BLaER1 treated with 17β-estradiol and CSF1 and Interleukin-3, amounts not matched to agents 10 nM and 100 nM (cell line): ENCODE results near the gene HS1BP3.

Experiments used
- H3K27ac ChIP-seq, 11 experiments: shearing (Covaris generic); formaldehyde crosslinking; 2 replicates each; pipeline ENCODE4 v1.8.1; 2022
- H3K27me3 ChIP-seq, 11 experiments: shearing (Covaris generic); formaldehyde crosslinking; 2 replicates each; pipeline ENCODE4 v1.8.1; 2022
- H3K36me3 ChIP-seq, 11 experiments: shearing (Covaris generic); formaldehyde crosslinking; 2 replicates each; pipeline ENCODE4 v1.8.1; 2022
- H3K4me1 ChIP-seq, 10 experiments: shearing (Covaris generic); formaldehyde crosslinking; 2 replicates each; pipeline ENCODE4 v1.8.1; 2022
- H3K4me2 ChIP-seq, 11 experiments: shearing (Covaris generic); formaldehyde crosslinking; 2 replicates each; pipeline ENCODE4 v1.8.1; 2022
- H3K4me3 ChIP-seq, 10 experiments: shearing (Covaris generic); formaldehyde crosslinking; 2 replicates each; pipeline ENCODE4 v1.8.1; 2022
- H3K9ac ChIP-seq, 11 experiments: shearing (Covaris generic); formaldehyde crosslinking; 2 replicates each; pipeline ENCODE4 v1.8.1; 2022
- H3K9me3 ChIP-seq, 11 experiments: shearing (Covaris generic); formaldehyde crosslinking; replicated peaks in 1 of 11; 2 replicates each; pipeline ENCODE4 v1.8.1; 2022
- H4K20me1 ChIP-seq, 11 experiments: shearing (Covaris generic); formaldehyde crosslinking; 2 replicates each; pipeline ENCODE4 v1.8.1; 2022
- Cebpa-rat ChIP-seq, 11 experiments: shearing (Covaris generic); IDR thresholded peaks; 2 replicates each; pipeline ENCODE4 v1.8.1; 2022

The HS1BP3 gene

GRCh38 chr2:20635675-20636584 lies 15.0 kb downstream of the HS1BP3 start:
- TF ChIP-seq Cebpa-rat (IDR thresholded peaks at IDR 0.05), result no peak
- peaks cover 17 to 68% (median 41%) of the 10 kb centered on the region in 10 experiments for H3K4me1 ChIP-seq
- H4K20me1 ChIP-seq, result peaks cover 3 to 87% (median 19%) of the 10 kb centered on the region in 11 experiments; a peak in 14 of 22 replicates
- peak overlapping the region in 3 of 11 experiments; percentile 10 to 46 (median 22); a peak in 3 of 22 replicates for H3K9ac ChIP-seq
- no peaks in the 10 kb centered on the region for H3K27me3 ChIP-seq
- H3K4me2 ChIP-seq, result peak overlapping the region in 9 of 11 experiments; percentile 14 to 80 (median 37); a peak in 14 of 22 replicates
- peaks cover 0 to 95% (median 11%) of the 10 kb centered on the region in 11 experiments; a peak in 13 of 22 replicates for H3K36me3 ChIP-seq
- no peak overlapping the region for H3K27ac ChIP-seq
- no peaks in the 10 kb centered on the region for H3K9me3 ChIP-seq
- H3K4me3 ChIP-seq, result no peak overlapping the region

GRCh38 chr2:20635113-20635510 lies 15.8 kb downstream of the HS1BP3 start:
- 0 out of 22 replicates have a peak overlapping the region, but pooled peaks of 2 of the 11 experiments have one; percentile 10 to 25 for H3K9ac ChIP-seq
- peaks cover 0 to 95% (median 7%) of the 10 kb centered on the region in 11 experiments; a peak in 13 of 22 replicates for H3K36me3 ChIP-seq

GRCh38 chr2:20634507-20635112 lies 16.3 kb downstream of the HS1BP3 start:
- H3K27ac ChIP-seq, result no peak overlapping the region

More at GRCh38 chr2:20635113-20635510, 15.8 kb downstream of the HS1BP3 start:
- no peak overlapping the region for H3K27ac ChIP-seq
- no peaks in the 10 kb centered on the region for H3K9me3 ChIP-seq
- H4K20me1 ChIP-seq, result peaks cover 0 to 87% (median 14%) of the 10 kb centered on the region in 11 experiments; a peak in 12 of 22 replicates
- no peak for TF ChIP-seq Cebpa-rat (IDR thresholded peaks at IDR 0.05)
- no peak overlapping the region for H3K4me3 ChIP-seq
- no peaks in the 10 kb centered on the region for H3K27me3 ChIP-seq
- H3K4me1 ChIP-seq, result peaks cover 17 to 60% (median 34%) of the 10 kb centered on the region in 10 experiments
- peak overlapping the region in 10 of 11 experiments; percentile 63 to 81 (median 79); a peak in 13 of 22 replicates for H3K4me2 ChIP-seq

GRCh38 chr2:20633794-20634506 lies 16.9 kb downstream of the HS1BP3 start:
- Histone ChIP-seq H3K9me3 (no peaks in the 10 kb centered on the region), H3K4me2 (peak overlapping the region; percentile 63 to 81 (median 79)), H3K4me3 (no peak overlapping the region), H3K27me3 (no peaks in the 10 kb centered on the region), H4K20me1 (peaks cover 0 to 90% (median 8%) of the 10 kb centered on the region in 11 experiments; a peak in 13 of 22 replicates), H3K36me3 (peaks cover 0 to 95% (median 7%) of the 10 kb centered on the region in 11 experiments; a peak in 11 of 22 replicates), H3K9ac (peak overlapping the region in 7 of 11 experiments; percentile 23 to 57 (median 29); a peak in 7 of 22 replicates), H3K27ac (no peak overlapping the region), H3K4me1 (peaks cover 17 to 59% (median 34%) of the 10 kb centered on the region in 10 experiments)
- TF ChIP-seq Cebpa-rat (IDR thresholded peaks at IDR 0.05), result no peak

More at GRCh38 chr2:20634507-20635112, 16.3 kb downstream of the HS1BP3 start:
- Histone ChIP-seq H3K4me1 (peaks cover 17 to 59% (median 34%) of the 10 kb centered on the region in 10 experiments), H3K9me3 (no peaks in the 10 kb centered on the region), H3K27me3 (no peaks in the 10 kb centered on the region), H3K36me3 (peaks cover 0 to 95% (median 7%) of the 10 kb centered on the region in 11 experiments; a peak in 11 of 22 replicates), H4K20me1 (peaks cover 0 to 87% (median 9%) of the 10 kb centered on the region in 11 experiments; a peak in 13 of 22 replicates), H3K9ac (peak overlapping the region in 7 of 11 experiments; percentile 23 to 57 (median 29); a peak in 7 of 22 replicates), H3K4me3 (no peak overlapping the region), H3K4me2 (peak overlapping the region; percentile 63 to 81 (median 79))
- no peak for TF ChIP-seq Cebpa-rat (IDR thresholded peaks at IDR 0.05)

- TF ChIP-seq Cebpa-rat (IDR thresholded peaks at IDR 0.05), result no peak
- Histone ChIP-seq H3K4me1 (peaks cover 21 to 53% (median 29%) of the 10 kb centered on the region in 10 experiments), H3K27me3 (no peaks in the 10 kb centered on the region), H3K9ac (0 out of 22 replicates have a peak overlapping the region, but pooled peaks of 1 of the 11 experiments have one; percentile 10), H4K20me1 (peaks cover 0 to 90% (median 8%) of the 10 kb centered on the region in 11 experiments; a peak in 12 of 22 replicates), H3K4me3 (no peak overlapping the region), H3K4me2 (peak overlapping the region in 7 of 11 experiments; percentile 74 to 81 (median 79); a peak in 9 of 22 replicates), H3K27ac (no peak overlapping the region), H3K9me3 (no peaks in the 10 kb centered on the region), H3K36me3 (peaks cover 0 to 90% (median 4%) of the 10 kb centered on the region in 11 experiments; a peak in 10 of 22 replicates)
Measured at GRCh38 chr2:20633001-20633400, 17.9 kb downstream of the HS1BP3 start.

GRCh38 chr2:20632446-20632990 lies 18.4 kb downstream of the HS1BP3 start:
- Histone ChIP-seq H3K4me2 (peak overlapping the region in 6 of 11 experiments; percentile 74 to 80 (median 79); a peak in 8 of 22 replicates), H3K9ac (no peak overlapping the region)

GRCh38 chr2:20631617-20632307 lies 19.1 kb downstream of the HS1BP3 start:
- H4K20me1 ChIP-seq, result peaks cover 4 to 95% (median 13%) of the 10 kb centered on the region in 11 experiments; a peak in 16 of 22 replicates
- no peaks in the 10 kb centered on the region for H3K9me3 ChIP-seq
- no peaks in the 10 kb centered on the region for H3K27me3 ChIP-seq
- no peak for TF ChIP-seq Cebpa-rat (IDR thresholded peaks at IDR 0.05)
- H3K27ac ChIP-seq, result no peak overlapping the region
- peaks cover 0 to 82% (median 0%) of the 10 kb centered on the region in 11 experiments; a peak in 5 of 22 replicates for H3K36me3 ChIP-seq
- no peak overlapping the region for H3K9ac ChIP-seq
- peaks cover 27 to 64% (median 40%) of the 10 kb centered on the region in 10 experiments for H3K4me1 ChIP-seq
- H3K4me3 ChIP-seq, result no peak overlapping the region
- peak overlapping the region in 2 of 11 experiments; percentile 8 to 80; a peak in 1 of 22 replicates for H3K4me2 ChIP-seq

More at GRCh38 chr2:20632446-20632990, 18.4 kb downstream of the HS1BP3 start:
- no peak for TF ChIP-seq Cebpa-rat (IDR thresholded peaks at IDR 0.05)
- Histone ChIP-seq H3K27me3 (no peaks in the 10 kb centered on the region), H3K4me3 (no peak overlapping the region), H3K9me3 (no peaks in the 10 kb centered on the region), H4K20me1 (peaks cover 0 to 91% (median 8%) of the 10 kb centered on the region in 11 experiments; a peak in 12 of 22 replicates), H3K4me1 (peaks cover 24 to 57% (median 33%) of the 10 kb centered on the region in 10 experiments), H3K36me3 (peaks cover 0 to 85% (median 0%) of the 10 kb centered on the region in 11 experiments; a peak in 5 of 22 replicates), H3K27ac (no peak overlapping the region)
